Measurements from ENCODE around the gene LCE5A. TPM values are rescaled to one million over a fixed set of nuclear protein-coding genes. Genes with fewer than 3 reads are reported as not detected.
A peak's percentile ranks its signal among the peaks of the same experiment; 100 is the strongest.

Gene LCE5A
- total RNA-seq, result not detected
- long read RNA-seq, result 0 reads

GRCh38 chr1:152510503-152510902 lies at the start of gene LCE5A:
Gene LCE5A (plus strand): TSS chr1:152510803. CDS start chr1:152511535, 732 bp downstream.
- no peak for DNase-seq
- Histone ChIP-seq H3K4me3 (no peak within 1 kb of the TSS), H3K9me3 (no peaks in the 10 kb centered on the region), H3K36me3 (no peaks in the 10 kb centered on the region), H3K27me3 (ENCODE audit: low read depth) (peaks cover 30% of the 10 kb centered on the region), H3K4me1 (peaks cover 8% of the 10 kb centered on the region), H3K27ac (no peak within 1 kb of the TSS)
- no peak for ATAC-seq
- no peak for TF ChIP-seq CTCF (IDR thresholded peaks at IDR 0.05)
- intact Hi-C loops (cut with DNase I), result no loop called here

GRCh38 chr1:152461544-152461943 lies 49.1 kb upstream of the LCE5A start:
- DNase-seq, result no peak
- H3K36me3 ChIP-seq, result no peaks in the 10 kb centered on the region
- TF ChIP-seq CTCF (IDR thresholded peaks at IDR 0.05), result peak; percentile 58
- no peak overlapping the region for H3K4me3 ChIP-seq
- peaks cover 11% of the 10 kb centered on the region for H3K4me1 ChIP-seq
- peak; percentile 73 to 78 for ATAC-seq
- H3K27ac ChIP-seq, result no peak overlapping the region
- intact Hi-C loops (cut with DNase I), result no loop called here
- H3K27me3 ChIP-seq (ENCODE audit: low read depth), result no peaks in the 10 kb centered on the region
- H3K9me3 ChIP-seq, result no peaks in the 10 kb centered on the region

GRCh38 chr1:152462636-152463035 lies 48.0 kb upstream of the LCE5A start:
- no peak overlapping the region for H3K27ac ChIP-seq
- H3K4me1 ChIP-seq, result peaks cover 11% of the 10 kb centered on the region
- H3K4me3 ChIP-seq, result no peak overlapping the region
- intact Hi-C loops (cut with DNase I), result no loop called here
- no peaks in the 10 kb centered on the region for H3K9me3 ChIP-seq
- H3K27me3 ChIP-seq (ENCODE audit: low read depth), result no peaks in the 10 kb centered on the region
- no peak for TF ChIP-seq CTCF (IDR thresholded peaks at IDR 0.05)
- ATAC-seq, result no peak
- DNase-seq, result no peak
- H3K36me3 ChIP-seq, result no peaks in the 10 kb centered on the region

- ATAC-seq (no peak), DNase-seq (no peak)
- no peak for TF ChIP-seq CTCF (IDR thresholded peaks at IDR 0.05)
- Histone ChIP-seq H3K4me1 (no peaks in the 10 kb centered on the region), H3K4me3 (no peak overlapping the region), H3K9me3 (no peaks in the 10 kb centered on the region), H3K27ac (no peak overlapping the region), H3K36me3 (no peaks in the 10 kb centered on the region), H3K27me3 (ENCODE audit: low read depth) (peaks cover 4% of the 10 kb centered on the region)
- intact Hi-C loops (cut with DNase I), result no loop called here
Observed at GRCh38 chr1:152466217-152466616, 44.4 kb upstream of the LCE5A start.

GRCh38 chr1:152473887-152474537 lies 36.6 kb upstream of the LCE5A start:
- no peak for TF ChIP-seq CTCF (IDR thresholded peaks at IDR 0.05)
- no peaks in the 10 kb centered on the region for H3K36me3 ChIP-seq
- H3K9me3 ChIP-seq, result peaks cover 20% of the 10 kb centered on the region
- ATAC-seq (no peak), DNase-seq (no peak)
- H3K4me3 ChIP-seq, result no peak overlapping the region
- H3K27me3 ChIP-seq (ENCODE audit: low read depth), result no peaks in the 10 kb centered on the region
- no peaks in the 10 kb centered on the region for H3K4me1 ChIP-seq
- no peak overlapping the region for H3K27ac ChIP-seq
- intact Hi-C loops (cut with DNase I), result no loop called here
